DOHH2 (cell line): ENCODE data around the gene PRKCH.

Source experiments
- H3F3A ChIP-seq: fragments of 200-600 bp; sonication (generic), shearing (Covaris generic); 2 replicates; pipeline ENCODE4 v1.6.0; 2016; ENCODE audit warnings: antibody characterized with exemption, mild to moderate bottlenecking; ENCODE audit not compliant: control insufficient read depth, insufficient read depth
- H3K27ac ChIP-seq: fragments of 200-600 bp; sonication (generic); 2 replicates; pipeline ENCODE4 v1.5.1; 2014; ENCODE audit warnings: low read depth, mild to moderate bottlenecking, low read length, moderate library complexity
- H3K27me3 ChIP-seq: fragments of 200-600 bp; sonication (generic); 2 replicates; pipeline ENCODE4 v1.6.1; 2014; ENCODE audit warnings: mild to moderate bottlenecking, low read length, mixed read lengths; ENCODE audit not compliant: control insufficient read depth
- H3K36me3 ChIP-seq: fragments of 200-600 bp; sonication (generic); 2 replicates; pipeline ENCODE4 v1.6.1; 2014; ENCODE audit warnings: mild to moderate bottlenecking, low read length, moderate library complexity, mixed read lengths; ENCODE audit not compliant: control insufficient read depth
- H3K4me1 ChIP-seq: fragments of 200-600 bp; sonication (generic); 2 replicates; pipeline ENCODE4 v1.6.1; 2014; ENCODE audit warnings: mild to moderate bottlenecking, low read length, mixed read lengths; ENCODE audit not compliant: control insufficient read depth
- H3K4me2 ChIP-seq: fragments of 200-600 bp; sonication (generic); 2 replicates; pipeline ENCODE4 v1.6.0; 2014; ENCODE audit warnings: mild to moderate bottlenecking, low read length, moderate library complexity
- H3K4me3 ChIP-seq: fragments of 200-600 bp; sonication (generic); 2 replicates; pipeline ENCODE4 v1.5.1; 2014; ENCODE audit warnings: mild to moderate bottlenecking, low read length, mixed read lengths
- H3K79me2 ChIP-seq: fragments of 200-600 bp; sonication (generic); 2 replicates; pipeline ENCODE4 v1.6.1; 2014; ENCODE audit warnings: mild to moderate bottlenecking, low read length, mixed read lengths; ENCODE audit not compliant: control insufficient read depth
- H3K9me2 ChIP-seq: fragments of 200-600 bp; sonication (generic); replicated peaks from 2 replicates; pipeline ENCODE4 v1.6.1; 2014; ENCODE audit warnings: mild to moderate bottlenecking, low read length, mixed read lengths; ENCODE audit not compliant: control insufficient read depth
- H3K9me3 ChIP-seq: fragments of 200-600 bp; sonication (generic); 2 replicates; pipeline ENCODE4 v1.6.1; 2014; ENCODE audit warnings: antibody characterized with exemption, low read length, mixed read lengths; ENCODE audit not compliant: control insufficient read depth, insufficient read depth
- H4K20me1 ChIP-seq: fragments of 200-600 bp; sonication (generic); 2 replicates; pipeline ENCODE4 v1.6.0; 2014; ENCODE audit warnings: low read depth, mild to moderate bottlenecking, antibody characterized with exemption, low read length, moderate library complexity; ENCODE audit not compliant: control insufficient read depth, insufficient read depth
- CTCF ChIP-seq: fragments of 200-600 bp; sonication (generic); IDR thresholded peaks from one replicate; pipeline ENCODE4 v1.5.1; 2014; ENCODE audit warnings: antibody characterized with exemption, mild to moderate bottlenecking, low read depth, low read length; ENCODE audit not compliant: poor library complexity, severe bottlenecking
- EZH2phosphoT487 ChIP-seq: fragments of 200-600 bp; sonication (generic); IDR thresholded peaks from 2 replicates; pipeline ENCODE4 v1.6.1; 2017; ENCODE audit warnings: borderline replicate concordance, mild to moderate bottlenecking, antibody characterized with exemption, low read length, moderate library complexity, mixed read lengths

PRKCH gene

GRCh38 chr14:61478971-61479473 lies 157.6 kb downstream of the PRKCH start:
- peaks cover 78% of the 10 kb centered on the region for H3K4me1 ChIP-seq
- H4K20me1 ChIP-seq = no peaks in the 10 kb centered on the region
- no peaks in the 10 kb centered on the region for H3K27me3 ChIP-seq
- H3K36me3 ChIP-seq = no peaks in the 10 kb centered on the region; the same call in 1 of the 2 replicates
- H3K9me2 ChIP-seq = no peaks in the 10 kb centered on the region
- peaks cover 35% of the 10 kb centered on the region for H3F3A ChIP-seq
- H3K4me2 ChIP-seq = peak overlapping the region; percentile 89
- H3K4me3 ChIP-seq = peak overlapping the region; percentile 67
- H3K27ac ChIP-seq = peak overlapping the region; percentile 100
- TF ChIP-seq EZH2phosphoT487 (no peak), CTCF (no peak)
- no peaks in the 10 kb centered on the region for H3K9me3 ChIP-seq
- H3K79me2 ChIP-seq = peaks cover 12% of the 10 kb centered on the region

GRCh38 chr14:61479746-61480502 lies 158.5 kb downstream of the PRKCH start:
- no peaks in the 10 kb centered on the region for H3K27me3 ChIP-seq
- no peaks in the 10 kb centered on the region for H3K9me3 ChIP-seq
- H3K9me2 ChIP-seq = no peaks in the 10 kb centered on the region
- peaks cover 69% of the 10 kb centered on the region for H3K4me1 ChIP-seq
- TF ChIP-seq CTCF = no peak
- TF ChIP-seq EZH2phosphoT487 = no peak
- H3K27ac ChIP-seq = peak overlapping the region; percentile 100
- H3K4me3 ChIP-seq = peak overlapping the region; percentile 67
- no peaks in the 10 kb centered on the region for H4K20me1 ChIP-seq
- H3K36me3 ChIP-seq = no peaks in the 10 kb centered on the region; the same call in 1 of the 2 replicates
- H3K79me2 ChIP-seq = peaks cover 9% of the 10 kb centered on the region
- H3K4me2 ChIP-seq = peak overlapping the region; percentile 89
- peaks cover 32% of the 10 kb centered on the region for H3F3A ChIP-seq

- TF ChIP-seq EZH2phosphoT487 = no peak
- no peak for TF ChIP-seq CTCF
- Histone ChIP-seq H3K36me3 (no peaks in the 10 kb centered on the region; the same call in 1 of the 2 replicates), H3K4me3 (no peak overlapping the region), H3K9me3 (no peaks in the 10 kb centered on the region), H3K4me1 (peaks cover 60% of the 10 kb centered on the region), H3K27me3 (no peaks in the 10 kb centered on the region), H3K4me2 (no peak overlapping the region), H3K79me2 (0 out of 2 replicates have a peak, but pooled peaks cover 3% of the 10 kb centered on the region), H4K20me1 (no peaks in the 10 kb centered on the region), H3K9me2 (no peaks in the 10 kb centered on the region), H3F3A (peaks cover 25% of the 10 kb centered on the region), H3K27ac (no peak overlapping the region)
Measured at GRCh38 chr14:61480704-61481285, 159.4 kb downstream of the PRKCH start.
